ENCODE results near the gene TSPY3.
"Not testable (repeated sequence)": the region's sequence is repeated elsewhere in the genome, so short reads cannot be mapped to it uniquely, and the experiment has no call there.

The TSPY3 gene, protein sequence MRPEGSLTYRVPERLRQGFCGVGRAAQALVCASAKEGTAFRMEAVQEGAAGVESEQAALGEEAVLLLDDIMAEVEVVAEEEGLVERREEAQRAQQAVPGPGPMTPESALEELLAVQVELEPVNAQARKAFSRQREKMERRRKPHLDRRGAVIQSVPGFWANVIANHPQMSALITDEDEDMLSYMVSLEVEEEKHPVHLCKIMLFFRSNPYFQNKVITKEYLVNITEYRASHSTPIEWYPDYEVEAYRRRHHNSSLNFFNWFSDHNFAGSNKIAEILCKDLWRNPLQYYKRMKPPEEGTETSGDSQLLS

DNA sequence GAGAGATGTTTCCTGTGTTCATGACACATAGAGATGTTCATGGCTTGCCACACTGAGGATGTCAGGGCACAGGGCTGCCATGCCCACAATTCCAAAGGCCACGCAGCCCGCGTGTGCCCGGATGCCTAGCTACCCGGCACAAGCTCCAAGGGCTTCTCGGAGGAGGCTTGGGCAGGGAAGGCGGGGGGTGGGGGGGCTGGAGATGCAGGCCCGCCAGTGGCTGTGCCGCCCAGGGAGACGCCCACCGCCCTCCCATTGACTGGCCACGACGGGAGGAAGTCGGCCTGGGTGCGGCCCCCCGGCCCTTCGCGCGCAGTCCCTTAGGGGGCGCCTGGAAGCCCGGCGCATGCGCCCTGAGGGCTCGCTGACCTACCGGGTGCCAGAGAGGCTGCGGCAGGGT is at the start of gene TSPY3:
Gene TSPY3, plus strand, starts transcription at position 301 of the 400 bp plus-strand sequence. Its CDS starts 46 bp downstream, at position 347.
- not testable (repeated sequence) for H3K4me1 ChIP-seq (ENCODE audit: control insufficient read depth in 1 of 2, insufficient read depth in 1 of 2, low read depth in 1 of 2, low read length in 1 of 2); H3K4me3 ChIP-seq (ENCODE audit: low read depth in 1 of 2, low read length in 1 of 2); H3K36me3 ChIP-seq; H3K27me3 ChIP-seq; H3K9me3 ChIP-seq; H3K27ac ChIP-seq

DNA sequence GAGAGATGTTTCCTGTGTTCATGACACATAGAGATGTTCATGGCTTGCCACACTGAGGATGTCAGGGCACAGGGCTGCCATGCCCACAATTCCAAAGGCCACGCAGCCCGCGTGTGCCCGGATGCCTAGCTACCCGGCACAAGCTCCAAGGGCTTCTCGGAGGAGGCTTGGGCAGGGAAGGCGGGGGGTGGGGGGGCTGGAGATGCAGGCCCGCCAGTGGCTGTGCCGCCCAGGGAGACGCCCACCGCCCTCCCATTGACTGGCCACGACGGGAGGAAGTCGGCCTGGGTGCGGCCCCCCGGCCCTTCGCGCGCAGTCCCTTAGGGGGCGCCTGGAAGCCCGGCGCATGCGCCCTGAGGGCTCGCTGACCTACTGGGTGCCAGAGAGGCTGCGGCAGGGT is 40.7 kb upstream of the TSPY3 start, which contains the start of gene TSPY8:
Gene TSPY8, plus strand, starts transcription at position 301 of the 400 bp plus-strand sequence. Its CDS starts 46 bp downstream, at position 347.
- H3K36me3 ChIP-seq; H3K9me3 ChIP-seq; H3K4me3 ChIP-seq (ENCODE audit: low read depth in 1 of 2, low read length in 1 of 2); H3K27ac ChIP-seq; H3K27me3 ChIP-seq; H3K4me1 ChIP-seq (ENCODE audit: control insufficient read depth in 1 of 2, insufficient read depth in 1 of 2, low read depth in 1 of 2, low read length in 1 of 2): not testable (repeated sequence)

DNA sequence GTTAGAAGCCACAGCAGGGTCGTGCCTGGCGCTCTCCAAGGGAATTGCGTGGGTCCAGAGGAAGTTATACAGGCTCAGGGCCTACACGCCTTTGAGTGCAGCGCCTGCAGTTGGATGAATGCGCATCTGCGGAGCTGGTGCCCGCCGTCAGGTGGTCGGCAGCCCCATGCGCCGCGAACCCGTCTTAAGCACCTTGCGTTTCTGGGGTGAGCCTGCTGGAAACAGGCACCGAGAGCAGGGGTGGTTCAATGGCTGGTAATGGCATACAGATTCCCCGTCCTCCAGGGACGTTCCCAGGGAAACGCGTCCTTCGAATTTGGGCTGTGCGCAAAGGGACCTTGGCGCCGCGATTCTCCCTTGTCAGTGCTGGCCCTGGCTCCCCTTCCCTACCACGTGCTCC is 1.7 kb upstream of the TSPY3 start:
- not testable (repeated sequence) for H3K36me3 ChIP-seq; H3K4me1 ChIP-seq (ENCODE audit: control insufficient read depth in 1 of 2, insufficient read depth in 1 of 2, low read depth in 1 of 2, low read length in 1 of 2); H3K27me3 ChIP-seq; H3K4me3 ChIP-seq (ENCODE audit: low read depth in 1 of 2, low read length in 1 of 2); H3K9me3 ChIP-seq; H3K27ac ChIP-seq
